H9 (cell line): ENCODE data around the gene XAF1. TPM values are rescaled to one million over a fixed set of nuclear protein-coding genes. Genes with fewer than 3 reads are reported as not detected.

Experiments
- DNase-seq: peaks from one replicate; pipeline ENCODE4 v3.0.0-alpha.2; 2017
- H2AFZ ChIP-seq: one replicate; pipeline ENCODE4 v1.6.1; 2013; ENCODE audit warnings: mild to moderate bottlenecking, low read length, control low read depth, moderate library complexity
- H2AK5ac ChIP-seq: 2 replicates; pipeline ENCODE4 v1.6.1; 2013; ENCODE audit warnings: low read length, control low read depth, mixed read lengths; ENCODE audit not compliant: insufficient read length
- H2BK120ac ChIP-seq: one replicate; pipeline ENCODE4 v1.6.1; 2013; ENCODE audit warnings: low read depth, mild to moderate bottlenecking, low read length, control low read depth, inconsistent platforms; ENCODE audit not compliant: poor library complexity, severe bottlenecking
- H2BK12ac ChIP-seq: 2 replicates; pipeline ENCODE4 v1.6.1; 2013; ENCODE audit warnings: low read length, control low read depth, mixed read lengths, low read depth; ENCODE audit not compliant: insufficient read length
- H2BK15ac ChIP-seq: 2 replicates; pipeline ENCODE4 v1.6.1; 2013; ENCODE audit warnings: low read depth, low read length, control low read depth
- H2BK20ac ChIP-seq: one replicate; pipeline ENCODE4 v1.6.1; 2013; ENCODE audit warnings: low read depth, mild to moderate bottlenecking, low read length, control low read depth, inconsistent platforms; ENCODE audit not compliant: poor library complexity, severe bottlenecking
- H2BK5ac ChIP-seq: 2 replicates; pipeline ENCODE4 v1.6.1; 2013; ENCODE audit warnings: low read length, control low read depth, mixed read lengths; ENCODE audit not compliant: insufficient read length
- H3K14ac ChIP-seq: 2 replicates; pipeline ENCODE4 v1.6.1; 2013; ENCODE audit warnings: low read length, control low read depth; ENCODE audit not compliant: insufficient read depth
- H3K18ac ChIP-seq: 2 replicates; pipeline ENCODE4 v1.6.1; 2013; ENCODE audit warnings: low read depth, mild to moderate bottlenecking, mixed read lengths, low read length, control low read depth; ENCODE audit not compliant: insufficient read length
- H3K23ac ChIP-seq: 2 replicates; pipeline ENCODE4 v1.6.1; 2013; ENCODE audit warnings: low read length, control low read depth, mixed read lengths, low read depth; ENCODE audit not compliant: insufficient read length
- H3K23me2 ChIP-seq: 2 replicates; pipeline ENCODE4 v1.6.1; 2013; ENCODE audit warnings: low read depth, mild to moderate bottlenecking, mixed read lengths, low read length, control low read depth; ENCODE audit not compliant: insufficient read length, poor library complexity, severe bottlenecking
- H3K27ac ChIP-seq: 2 replicates; pipeline ENCODE4 v1.5.1; 2013; ENCODE audit warnings: low read length, control low read depth, mixed read lengths, low read depth; ENCODE audit not compliant: insufficient read length
- H3K27me3 ChIP-seq: 2 replicates; pipeline ENCODE4 v1.6.1; 2013; ENCODE audit warnings: low read length, control low read depth, inconsistent platforms; ENCODE audit not compliant: insufficient read depth
- H3K4ac ChIP-seq: 2 replicates; pipeline ENCODE4 v1.6.1; 2013; ENCODE audit warnings: low read depth, mild to moderate bottlenecking, control low read depth, inconsistent platforms, low read length, moderate library complexity
- H3K4me1 ChIP-seq: 2 replicates; pipeline ENCODE4 v1.6.1; 2013; ENCODE audit warnings: low read length, control low read depth, inconsistent platforms; ENCODE audit not compliant: insufficient read depth
- H3K4me2 ChIP-seq: 2 replicates; pipeline ENCODE4 v1.6.1; 2013; ENCODE audit warnings: low read length, control low read depth, mixed read lengths; ENCODE audit not compliant: insufficient read length, insufficient read depth
- H3K56ac ChIP-seq: 2 replicates; pipeline ENCODE4 v1.6.1; 2013; ENCODE audit warnings: low read depth, mild to moderate bottlenecking, mixed read lengths, low read length, control low read depth; ENCODE audit not compliant: insufficient read length
- H3K79me1 ChIP-seq: 2 replicates; pipeline ENCODE4 v1.6.1; 2013; ENCODE audit warnings: low read depth, mild to moderate bottlenecking, moderate library complexity, low read length, control low read depth, inconsistent platforms; ENCODE audit not compliant: insufficient read depth, poor library complexity, severe bottlenecking
- H3K79me2 ChIP-seq: 2 replicates; pipeline ENCODE4 v1.6.1; 2013; ENCODE audit warnings: low read length, control low read depth, inconsistent platforms; ENCODE audit not compliant: insufficient read depth
- H3K9ac ChIP-seq: 2 replicates; pipeline ENCODE4 v1.6.1; 2013; ENCODE audit warnings: low read length, control low read depth, mixed read lengths; ENCODE audit not compliant: insufficient read length; ENCODE audit errors: extremely low read depth
- H3K9me3 ChIP-seq: one replicate; pipeline ENCODE4 v1.6.1; 2013; ENCODE audit warnings: low read depth, low read length, inconsistent platforms; ENCODE audit not compliant: control insufficient read depth
- H3T11ph ChIP-seq: one replicate; pipeline ENCODE4 v1.6.1; 2013; ENCODE audit warnings: mild to moderate bottlenecking, low read length, control low read depth, inconsistent platforms
- H4K20me1 ChIP-seq: one replicate; pipeline ENCODE4 v1.6.1; 2013; ENCODE audit not compliant: control insufficient read depth, insufficient read length, insufficient read depth
- H4K5ac ChIP-seq: 2 replicates; pipeline ENCODE4 v1.6.1; 2013; ENCODE audit warnings: low read depth, mild to moderate bottlenecking, mixed read lengths, low read length, control low read depth; ENCODE audit not compliant: insufficient read length
- H4K8ac ChIP-seq: replicated peaks from 2 replicates; pipeline ENCODE4 v1.6.1; 2013; ENCODE audit warnings: low read length, control low read depth, mixed read lengths, low read depth; ENCODE audit not compliant: insufficient read length
- H4K91ac ChIP-seq: 2 replicates; pipeline ENCODE4 v1.6.1; 2013; ENCODE audit warnings: low read depth, mild to moderate bottlenecking, moderate library complexity, mixed read lengths, low read length, control low read depth; ENCODE audit not compliant: insufficient read length
- H3K27ac Mint-ChIP-seq, 3 experiments: 2 replicates in 2 of 3; 3 replicates in 1 of 3; pipeline ENCODE4 v1.8.0; 2020 to 2021; ENCODE audit warnings: mixed read lengths in 3 of 3, mild to moderate bottlenecking in 1 of 3, moderate library complexity in 1 of 3
- H3K27me3 Mint-ChIP-seq: 2 replicates; pipeline ENCODE4 v1.8.0; 2021; ENCODE audit warnings: low read depth, mild to moderate bottlenecking, moderate library complexity, mixed read lengths
- H3K36me3 Mint-ChIP-seq, 3 experiments: 2 replicates in 2 of 3; 3 replicates in 1 of 3; pipeline ENCODE4 v1.8.0; 2020 to 2021; ENCODE audit warnings: low read depth in 3 of 3, mixed read lengths in 3 of 3; ENCODE audit not compliant: insufficient read depth in 1 of 3
- H3K4me1 Mint-ChIP-seq, 2 experiments: 2 replicates each; pipeline ENCODE4 v1.8.0; 2020; ENCODE audit warnings: mixed read lengths in 2 of 2
- H3K4me3 Mint-ChIP-seq, 2 experiments: 2 replicates in 1 of 2; 3 replicates in 1 of 2; pipeline ENCODE4 v1.8.0; 2020 to 2021; ENCODE audit warnings: mild to moderate bottlenecking in 2 of 2, mixed read lengths in 2 of 2, moderate library complexity in 1 of 2
- H3K9me3 Mint-ChIP-seq, 2 experiments: 2 replicates in 1 of 2; 3 replicates in 1 of 2; pipeline ENCODE4 v1.8.0; 2020; ENCODE audit warnings: mild to moderate bottlenecking in 2 of 2, mixed read lengths in 2 of 2, moderate library complexity in 1 of 2
- WGBS: extraction: QIAGEN DNeasy Blood & Tissue Kit; methylation state at CpG from one replicate; pipeline ENCODE4 v1.1.7; 2013; ENCODE audit warnings: missing lambda C conversion rate, low lambda C conversion rate, mixed read lengths; ENCODE audit not compliant: insufficient read length; ENCODE audit errors: extremely low coverage; 5-methylcytosine and 5-hydroxymethylcytosine counted together
- total RNA-seq: library from RNA; stranded (reverse); gene quantifications from 2 replicates; pipeline ENCODE4 v1.2.1, GENCODE V29; 2021
- TF ChIP-seq, protein P1 (sequence below): fragments of 200-600 bp; sonication (generic); conservative IDR thresholded peaks from 3 replicates; pipeline ENCODE4 v1.8.0; 2021; ENCODE audit warnings: antibody characterized with exemption, mild to moderate bottlenecking

Gene XAF1
- total RNA-seq, 1 experiment from 2014 or later = not detected

GRCh38 chr17:6818938-6819337 is 63.1 kb downstream of the XAF1 start:
- Histone ChIP-seq H4K5ac (no peak overlapping the region), H3K23me2 (no peaks in the 10 kb centered on the region), H3K23ac (no peak overlapping the region), H3K79me1 (no peaks in the 10 kb centered on the region), H3T11ph (no peak overlapping the region), H2BK20ac (no peak overlapping the region), H3K4me2 (no peak overlapping the region), H3K56ac (no peak overlapping the region), H3K14ac (no peak overlapping the region), H4K91ac (no peak overlapping the region), H2BK15ac (no peak overlapping the region), H4K20me1 (no peaks in the 10 kb centered on the region), H2BK5ac (no peak overlapping the region), H3K27me3 (no peaks in the 10 kb centered on the region), H2AK5ac (no peak overlapping the region), H3K27ac (no peak overlapping the region), H3K79me2 (no peaks in the 10 kb centered on the region), H3K9ac (no peak overlapping the region), H4K8ac (no peak overlapping the region), H2AFZ (no peak overlapping the region), H2BK12ac (no peak overlapping the region), H2BK120ac (no peak overlapping the region), H3K9me3 (no peaks in the 10 kb centered on the region), H3K18ac (no peak overlapping the region), H3K4me1 (no peaks in the 10 kb centered on the region; the same call in 1 of the 2 replicates), H3K4ac (no peak overlapping the region)
- Mint-ChIP-seq H3K4me3 (no peak overlapping the region), H3K27ac (no peak overlapping the region), H3K27me3 (peaks cover 12% of the 10 kb centered on the region), H3K36me3 (peaks cover 0 to 4% (median 0%) of the 10 kb centered on the region in 3 experiments; a peak in 2 of 7 replicates), H3K9me3 (peaks cover 4 to 15% of the 10 kb centered on the region in 2 experiments; a peak in 2 of 5 replicates), H3K4me1 (peaks cover 5 to 7% of the 10 kb centered on the region in 2 experiments; a peak in 3 of 4 replicates)
- no peak for DNase-seq
- TF ChIP-seq, protein P1, sequence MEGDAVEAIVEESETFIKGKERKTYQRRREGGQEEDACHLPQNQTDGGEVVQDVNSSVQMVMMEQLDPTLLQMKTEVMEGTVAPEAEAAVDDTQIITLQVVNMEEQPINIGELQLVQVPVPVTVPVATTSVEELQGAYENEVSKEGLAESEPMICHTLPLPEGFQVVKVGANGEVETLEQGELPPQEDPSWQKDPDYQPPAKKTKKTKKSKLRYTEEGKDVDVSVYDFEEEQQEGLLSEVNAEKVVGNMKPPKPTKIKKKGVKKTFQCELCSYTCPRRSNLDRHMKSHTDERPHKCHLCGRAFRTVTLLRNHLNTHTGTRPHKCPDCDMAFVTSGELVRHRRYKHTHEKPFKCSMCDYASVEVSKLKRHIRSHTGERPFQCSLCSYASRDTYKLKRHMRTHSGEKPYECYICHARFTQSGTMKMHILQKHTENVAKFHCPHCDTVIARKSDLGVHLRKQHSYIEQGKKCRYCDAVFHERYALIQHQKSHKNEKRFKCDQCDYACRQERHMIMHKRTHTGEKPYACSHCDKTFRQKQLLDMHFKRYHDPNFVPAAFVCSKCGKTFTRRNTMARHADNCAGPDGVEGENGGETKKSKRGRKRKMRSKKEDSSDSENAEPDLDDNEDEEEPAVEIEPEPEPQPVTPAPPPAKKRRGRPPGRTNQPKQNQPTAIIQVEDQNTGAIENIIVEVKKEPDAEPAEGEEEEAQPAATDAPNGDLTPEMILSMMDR = no peak
- WGBS = no CpG with 5 or more reads among the region's 3 CpGs
